ENCODE results near the gene AHI1.
A peak's percentile ranks its signal among the peaks of the same experiment; 100 is the strongest.

Gene AHI1

DNA sequence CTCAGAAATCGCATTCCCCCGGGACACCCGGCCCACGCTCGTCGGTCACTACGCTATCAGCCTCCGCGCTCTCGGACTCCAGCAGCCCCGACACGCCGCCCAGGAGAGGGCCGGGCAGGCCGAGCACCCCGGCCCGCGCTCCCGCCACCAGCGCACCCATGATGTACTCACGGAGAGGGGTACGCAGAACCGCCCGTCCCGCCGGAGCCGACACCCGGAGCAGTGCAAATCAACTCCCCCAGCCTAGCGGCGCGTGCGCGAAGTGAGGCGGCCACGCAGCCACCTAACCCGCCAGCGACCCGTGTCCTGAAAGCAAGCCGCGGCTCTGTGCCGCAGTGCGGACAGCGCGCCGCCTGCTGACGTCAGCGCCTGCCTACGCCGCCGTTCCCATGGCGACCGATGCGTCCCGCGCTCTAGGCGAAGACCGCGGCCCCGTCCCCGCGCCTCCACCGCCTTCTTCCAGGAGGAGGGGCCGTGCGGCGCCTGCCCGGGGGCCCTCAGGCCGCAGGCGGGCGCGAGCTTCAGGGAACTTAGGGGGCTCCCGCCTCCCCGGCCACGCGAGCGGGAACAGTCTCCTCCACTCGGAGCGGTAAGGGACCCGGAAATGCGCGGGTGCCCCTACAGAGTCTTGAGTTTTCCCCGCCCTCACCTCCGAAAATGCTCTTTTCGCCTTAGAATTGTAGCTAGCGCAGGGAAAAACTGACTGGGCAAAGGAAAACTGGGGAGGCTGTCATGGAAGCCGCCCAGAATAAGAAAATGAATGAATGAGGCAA lies at the start of gene AHI1:
Gene AHI1, minus strand, starts transcription at position 329 of the 773 bp plus-strand sequence. CDS start 5,503 bp downstream, outside the sequence.
- Histone ChIP-seq H3K36me3 (ENCODE audit: control insufficient read depth, insufficient read depth, low read length) (no peaks in the 10 kb centered on the region), H3K4me1 (ENCODE audit: control insufficient read depth, insufficient read depth, low read length) (peaks cover 4% of the 10 kb centered on the region), H3K27me3 (ENCODE audit: control insufficient read depth, insufficient read depth, low read length) (no peaks in the 10 kb centered on the region), H3K9me3 (ENCODE audit: control insufficient read depth, low read length) (no peaks in the 10 kb centered on the region), H3K9ac (ENCODE audit: low read length) (peak within 1 kb of the TSS; percentile 96), H3K4me3 (ENCODE audit: low read length) (peak within 1 kb of the TSS; percentile 89)

DNA sequence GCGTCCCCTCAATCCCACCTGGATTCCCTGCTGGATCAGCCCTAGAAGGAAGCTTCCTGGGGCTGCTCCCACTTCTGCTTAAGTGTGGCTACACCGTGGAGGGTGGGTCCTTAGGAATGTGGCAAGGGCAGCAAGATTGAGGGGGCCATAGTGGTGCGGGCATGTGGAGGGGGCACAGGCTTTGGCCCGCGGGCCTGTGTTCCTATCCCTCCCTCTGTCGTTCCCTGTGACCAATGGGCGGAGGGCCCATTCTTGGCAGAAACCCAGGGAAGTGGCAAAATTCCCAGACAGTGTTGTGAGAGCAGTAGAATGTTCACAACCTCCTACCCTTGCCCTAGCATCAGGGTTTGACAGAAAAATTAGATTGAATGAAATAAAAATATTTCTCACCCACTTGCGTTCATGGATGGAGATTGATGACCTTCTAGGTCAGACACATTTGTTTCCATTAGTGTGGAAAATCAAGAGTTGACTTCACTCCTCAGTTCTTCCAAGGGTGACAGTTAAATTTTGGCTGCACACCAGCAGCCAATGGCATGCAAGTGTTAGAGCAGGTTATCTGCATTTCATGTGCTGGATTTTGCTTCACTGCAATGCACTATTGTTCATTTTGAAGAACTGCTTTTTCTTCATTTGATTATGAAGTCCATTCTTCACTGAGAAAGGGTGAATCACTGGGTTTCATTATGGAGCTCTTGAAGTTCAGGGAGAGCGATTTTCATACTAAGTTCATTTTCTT lies 49.3 kb upstream of the AHI1 start:
- no peaks in the 10 kb centered on the region for H3K4me1 ChIP-seq (ENCODE audit: control insufficient read depth, insufficient read depth, low read length)
- no peaks in the 10 kb centered on the region for H3K9me3 ChIP-seq (ENCODE audit: control insufficient read depth, low read length)
- H3K9ac ChIP-seq (ENCODE audit: low read length): no peak overlapping the region
- H3K4me3 ChIP-seq (ENCODE audit: low read length): no peak overlapping the region
- H3K36me3 ChIP-seq (ENCODE audit: control insufficient read depth, insufficient read depth, low read length): no peaks in the 10 kb centered on the region
- H3K27me3 ChIP-seq (ENCODE audit: control insufficient read depth, insufficient read depth, low read length): peaks cover 4% of the 10 kb centered on the region

DNA sequence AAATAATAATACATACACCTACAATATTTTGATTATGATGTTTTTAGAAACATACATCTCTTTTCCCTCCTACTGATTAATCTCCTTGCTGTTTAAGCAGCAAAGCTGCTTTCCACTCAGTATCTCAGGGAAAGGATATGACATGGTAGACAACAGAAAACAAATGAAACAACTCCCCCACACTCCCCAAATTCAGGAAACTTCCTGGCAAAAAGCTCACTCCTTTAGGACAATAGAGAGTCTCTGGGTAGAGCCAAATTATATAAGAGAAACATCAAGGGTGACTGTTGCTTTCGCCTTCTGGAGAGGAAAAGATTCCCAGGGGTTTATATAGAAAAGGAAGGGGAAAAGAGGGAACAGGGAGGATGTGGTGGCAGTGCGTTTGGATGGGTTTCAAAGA lies 48.7 kb upstream of the AHI1 start:
- no peaks in the 10 kb centered on the region for H3K36me3 ChIP-seq (ENCODE audit: control insufficient read depth, insufficient read depth, low read length)
- H3K27me3 ChIP-seq (ENCODE audit: control insufficient read depth, insufficient read depth, low read length): peaks cover 4% of the 10 kb centered on the region
- H3K4me3 ChIP-seq (ENCODE audit: low read length): no peak overlapping the region
- H3K9me3 ChIP-seq (ENCODE audit: control insufficient read depth, low read length): no peaks in the 10 kb centered on the region
- no peak overlapping the region for H3K9ac ChIP-seq (ENCODE audit: low read length)
- H3K4me1 ChIP-seq (ENCODE audit: control insufficient read depth, insufficient read depth, low read length): no peaks in the 10 kb centered on the region

GRCh38 chr6:135540207-135540840 lies 42.8 kb upstream of the AHI1 start:
- Histone ChIP-seq H3K4me3 (ENCODE audit: low read length) (no peak overlapping the region), H3K9ac (ENCODE audit: low read length) (no peak overlapping the region), H3K36me3 (ENCODE audit: control insufficient read depth, insufficient read depth, low read length) (no peaks in the 10 kb centered on the region), H3K4me1 (ENCODE audit: control insufficient read depth, insufficient read depth, low read length) (no peaks in the 10 kb centered on the region), H3K27me3 (ENCODE audit: control insufficient read depth, insufficient read depth, low read length) (no peaks in the 10 kb centered on the region), H3K9me3 (ENCODE audit: control insufficient read depth, low read length) (no peaks in the 10 kb centered on the region)

GRCh38 chr6:135537741-135538301 lies 40.3 kb upstream of the AHI1 start:
- Histone ChIP-seq H3K4me1 (ENCODE audit: control insufficient read depth, insufficient read depth, low read length) (no peaks in the 10 kb centered on the region), H3K36me3 (ENCODE audit: control insufficient read depth, insufficient read depth, low read length) (no peaks in the 10 kb centered on the region), H3K9me3 (ENCODE audit: control insufficient read depth, low read length) (no peaks in the 10 kb centered on the region), H3K9ac (ENCODE audit: low read length) (no peak overlapping the region), H3K27me3 (ENCODE audit: control insufficient read depth, insufficient read depth, low read length) (no peaks in the 10 kb centered on the region), H3K4me3 (ENCODE audit: low read length) (no peak overlapping the region)

DNA sequence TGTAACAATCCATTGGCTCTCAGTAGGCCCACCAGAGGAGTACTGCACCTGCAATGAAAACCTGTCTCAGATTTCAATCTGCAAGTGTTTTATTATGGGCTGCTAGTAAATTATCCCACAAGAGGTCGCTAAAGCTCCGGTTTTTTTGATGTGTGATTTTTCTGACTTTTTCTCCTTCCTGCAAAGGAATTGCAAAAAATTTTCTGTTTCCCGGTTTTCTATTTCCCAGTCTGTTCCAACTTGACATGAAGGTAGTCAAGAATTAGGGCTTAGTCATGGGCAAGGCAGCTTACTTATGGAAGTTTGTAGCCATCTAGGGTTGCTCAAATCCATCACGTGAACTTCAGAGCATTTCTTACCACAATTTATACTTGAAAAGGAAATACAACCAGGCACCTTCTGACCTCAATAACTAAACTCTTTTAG lies 38.5 kb upstream of the AHI1 start:
- Histone ChIP-seq H3K36me3 (ENCODE audit: control insufficient read depth, insufficient read depth, low read length) (no peaks in the 10 kb centered on the region), H3K4me3 (ENCODE audit: low read length) (no peak overlapping the region), H3K9ac (ENCODE audit: low read length) (no peak overlapping the region), H3K4me1 (ENCODE audit: control insufficient read depth, insufficient read depth, low read length) (no peaks in the 10 kb centered on the region), H3K9me3 (ENCODE audit: control insufficient read depth, low read length) (no peaks in the 10 kb centered on the region), H3K27me3 (ENCODE audit: control insufficient read depth, insufficient read depth, low read length) (no peaks in the 10 kb centered on the region)

- Histone ChIP-seq H3K36me3 (ENCODE audit: control insufficient read depth, insufficient read depth, low read length) (no peaks in the 10 kb centered on the region), H3K9ac (ENCODE audit: low read length) (no peak overlapping the region)
Observed at GRCh38 chr6:135534773-135535380, 37.3 kb upstream of the AHI1 start.

GRCh38 chr6:135532559-135532958 lies 35.0 kb upstream of the AHI1 start:
- Histone ChIP-seq H3K4me3 (ENCODE audit: low read length) (no peak overlapping the region), H3K36me3 (ENCODE audit: control insufficient read depth, insufficient read depth, low read length) (no peaks in the 10 kb centered on the region), H3K9me3 (ENCODE audit: control insufficient read depth, low read length) (no peaks in the 10 kb centered on the region), H3K4me1 (ENCODE audit: control insufficient read depth, insufficient read depth, low read length) (no peaks in the 10 kb centered on the region), H3K27me3 (ENCODE audit: control insufficient read depth, insufficient read depth, low read length) (no peaks in the 10 kb centered on the region), H3K9ac (ENCODE audit: low read length) (no peak overlapping the region)

More at GRCh38 chr6:135534773-135535380, 37.3 kb upstream of the AHI1 start:
- Histone ChIP-seq H3K4me3 (ENCODE audit: low read length) (no peak overlapping the region), H3K9me3 (ENCODE audit: control insufficient read depth, low read length) (no peaks in the 10 kb centered on the region), H3K27me3 (ENCODE audit: control insufficient read depth, insufficient read depth, low read length) (no peaks in the 10 kb centered on the region), H3K4me1 (ENCODE audit: control insufficient read depth, insufficient read depth, low read length) (no peaks in the 10 kb centered on the region)

DNA sequence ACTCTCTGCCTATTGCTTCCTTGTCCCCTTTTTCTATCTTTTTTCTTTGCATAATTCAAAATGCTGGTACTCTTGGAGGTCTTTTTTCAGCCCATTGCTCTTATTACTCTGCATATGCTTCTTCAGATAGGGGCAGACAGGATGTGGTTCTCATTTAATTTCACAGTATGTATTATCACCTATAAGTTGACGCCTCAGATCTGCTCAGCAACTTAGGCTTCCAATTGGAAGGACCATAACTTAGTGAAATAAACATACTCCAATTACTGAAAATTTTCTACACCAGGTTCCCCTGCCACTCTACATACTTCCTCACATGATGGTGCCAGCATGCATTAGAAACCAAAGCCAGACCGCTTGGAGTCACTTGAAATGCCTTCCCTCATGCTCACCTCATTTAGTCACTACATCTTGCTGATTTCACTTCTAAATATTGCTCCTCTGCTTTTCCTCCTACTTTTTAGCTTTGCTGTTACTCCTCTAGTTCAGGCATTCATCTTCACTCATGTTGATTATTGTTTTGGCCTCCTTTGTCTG lies 34.5 kb upstream of the AHI1 start:
- no peaks in the 10 kb centered on the region for H3K9me3 ChIP-seq (ENCODE audit: control insufficient read depth, low read length)
- no peaks in the 10 kb centered on the region for H3K4me1 ChIP-seq (ENCODE audit: control insufficient read depth, insufficient read depth, low read length)
- H3K4me3 ChIP-seq (ENCODE audit: low read length): no peak overlapping the region
- no peaks in the 10 kb centered on the region for H3K36me3 ChIP-seq (ENCODE audit: control insufficient read depth, insufficient read depth, low read length)
- H3K27me3 ChIP-seq (ENCODE audit: control insufficient read depth, insufficient read depth, low read length): no peaks in the 10 kb centered on the region
- H3K9ac ChIP-seq (ENCODE audit: low read length): no peak overlapping the region

GRCh38 chr6:135530113-135530512 lies 32.6 kb upstream of the AHI1 start:
- H3K4me3 ChIP-seq (ENCODE audit: low read length): no peak overlapping the region
- no peaks in the 10 kb centered on the region for H3K4me1 ChIP-seq (ENCODE audit: control insufficient read depth, insufficient read depth, low read length)
- H3K9ac ChIP-seq (ENCODE audit: low read length): no peak overlapping the region
- no peaks in the 10 kb centered on the region for H3K36me3 ChIP-seq (ENCODE audit: control insufficient read depth, insufficient read depth, low read length)
- no peaks in the 10 kb centered on the region for H3K9me3 ChIP-seq (ENCODE audit: control insufficient read depth, low read length)
- no peaks in the 10 kb centered on the region for H3K27me3 ChIP-seq (ENCODE audit: control insufficient read depth, insufficient read depth, low read length)

DNA sequence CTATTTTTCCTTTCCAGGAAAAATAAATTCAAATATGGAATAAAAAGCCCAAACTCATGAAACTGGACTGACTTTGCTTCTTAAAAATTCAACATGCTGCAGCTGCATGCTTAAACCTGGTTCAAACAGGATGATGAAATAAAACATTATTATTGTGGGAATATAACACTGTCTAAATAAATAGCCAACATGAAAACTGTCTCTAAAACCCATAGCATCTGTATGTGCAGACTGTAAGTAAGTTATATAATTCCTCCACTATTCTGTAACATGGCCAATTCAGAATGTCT lies 30.4 kb upstream of the AHI1 start:
- no peaks in the 10 kb centered on the region for H3K9me3 ChIP-seq (ENCODE audit: control insufficient read depth, low read length)
- H3K4me3 ChIP-seq (ENCODE audit: low read length): no peak overlapping the region
- no peak overlapping the region for H3K9ac ChIP-seq (ENCODE audit: low read length)
- no peaks in the 10 kb centered on the region for H3K4me1 ChIP-seq (ENCODE audit: control insufficient read depth, insufficient read depth, low read length)
- no peaks in the 10 kb centered on the region for H3K36me3 ChIP-seq (ENCODE audit: control insufficient read depth, insufficient read depth, low read length)
- no peaks in the 10 kb centered on the region for H3K27me3 ChIP-seq (ENCODE audit: control insufficient read depth, insufficient read depth, low read length)
